Loucy (cell line): ENCODE data around the gene CLDN22.

Source experiments
- H2AFZ ChIP-seq: fragments of 200-600 bp; sonication (generic); 2 replicates; pipeline ENCODE4 v1.6.0; 2016; ENCODE audit warnings: antibody characterized with exemption, mild to moderate bottlenecking, low read length, moderate library complexity
- H3F3A ChIP-seq: fragments of 200-600 bp; 2 replicates; pipeline ENCODE4 v1.6.0; 2016; ENCODE audit warnings: antibody characterized with exemption, low read depth, mild to moderate bottlenecking
- H3K27me3 ChIP-seq: fragments of 200-600 bp; sonication (generic); 2 replicates; pipeline ENCODE4 v1.6.1; 2014; ENCODE audit warnings: low read length, mild to moderate bottlenecking; ENCODE audit not compliant: insufficient read depth, poor library complexity, severe bottlenecking
- H3K36me3 ChIP-seq: fragments of 200-600 bp; sonication (generic); 2 replicates; pipeline ENCODE4 v1.6.1; 2016; ENCODE audit warnings: low read length; ENCODE audit not compliant: insufficient read depth
- H3K4me1 ChIP-seq: fragments of 200-600 bp; sonication (generic); 2 replicates; pipeline ENCODE4 v1.5.1; 2014; ENCODE audit warnings: low read length, mild to moderate bottlenecking; ENCODE audit not compliant: insufficient read depth, poor library complexity, severe bottlenecking
- H3K4me2 ChIP-seq: fragments of 200-600 bp; sonication (generic); 2 replicates; pipeline ENCODE4 v1.6.0; 2014; ENCODE audit warnings: antibody characterized with exemption, low read length, low read depth, mild to moderate bottlenecking; ENCODE audit not compliant: poor library complexity, severe bottlenecking
- H3K4me3 ChIP-seq: fragments of 200-600 bp; sonication (generic); 2 replicates; pipeline ENCODE4 v1.5.1; 2014; ENCODE audit warnings: low read length, mild to moderate bottlenecking, mixed read lengths; ENCODE audit not compliant: poor library complexity, severe bottlenecking
- H3K79me2 ChIP-seq: fragments of 200-600 bp; sonication (generic); 2 replicates; pipeline ENCODE4 v1.6.1; 2014; ENCODE audit warnings: low read length; ENCODE audit not compliant: insufficient read depth
- H3K9ac ChIP-seq: fragments of 200-600 bp; sonication (generic); 2 replicates; pipeline ENCODE4 v1.6.0; 2014; ENCODE audit warnings: mild to moderate bottlenecking, low read depth, low read length, moderate library complexity; ENCODE audit not compliant: poor library complexity, severe bottlenecking
- H3K9me2 ChIP-seq: fragments of 200-600 bp; sonication (generic); replicated peaks from 2 replicates; pipeline ENCODE4 v1.6.1; 2016; ENCODE audit warnings: low read depth, low read length, mixed read lengths
- H3K9me3 ChIP-seq: fragments of 200-600 bp; sonication (generic); 2 replicates; pipeline ENCODE4 v1.6.1; 2014; ENCODE audit warnings: mild to moderate bottlenecking, antibody characterized with exemption, low read length, low read depth; ENCODE audit not compliant: insufficient read depth
- H4K20me1 ChIP-seq: fragments of 200-600 bp; sonication (generic); 2 replicates; pipeline ENCODE4 v1.6.0; 2014; ENCODE audit warnings: antibody characterized with exemption, low read length, mild to moderate bottlenecking; ENCODE audit not compliant: insufficient read depth, poor library complexity, severe bottlenecking
- EZH2phosphoT487 ChIP-seq: fragments of 200-600 bp; IDR thresholded peaks from 2 replicates; pipeline ENCODE4 v1.6.1; 2018; ENCODE audit warnings: antibody characterized with exemption, mild to moderate bottlenecking, moderate library complexity, borderline replicate concordance
- TF ChIP-seq, protein P1 (sequence below): fragments of 200-600 bp; sonication (generic); conservative IDR thresholded peaks from 2 replicates; pipeline ENCODE4 v1.5.1; 2014; ENCODE audit warnings: mild to moderate bottlenecking, antibody characterized with exemption, low read length

Gene CLDN22

DNA sequence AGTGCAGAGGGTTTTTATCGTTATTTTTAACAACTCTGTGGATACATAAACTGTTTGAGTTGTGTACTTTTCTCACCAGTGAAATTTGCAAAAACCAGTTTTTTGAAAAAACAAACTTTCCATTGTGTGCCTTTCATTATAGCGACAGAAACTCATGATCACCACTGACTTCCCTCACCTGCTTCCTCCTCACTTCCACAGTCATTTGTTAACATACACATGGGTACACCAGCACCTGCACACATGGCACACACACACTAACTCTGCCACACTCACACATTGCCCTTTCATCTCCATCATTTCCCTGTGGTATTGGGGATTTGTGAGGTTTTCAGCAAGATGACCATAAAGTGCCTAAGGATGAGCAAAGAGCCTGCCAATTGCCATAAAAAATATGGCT, 20.6 kb downstream of the CLDN22 start:
- no peak for TF ChIP-seq EZH2phosphoT487
- TF ChIP-seq, protein P1, sequence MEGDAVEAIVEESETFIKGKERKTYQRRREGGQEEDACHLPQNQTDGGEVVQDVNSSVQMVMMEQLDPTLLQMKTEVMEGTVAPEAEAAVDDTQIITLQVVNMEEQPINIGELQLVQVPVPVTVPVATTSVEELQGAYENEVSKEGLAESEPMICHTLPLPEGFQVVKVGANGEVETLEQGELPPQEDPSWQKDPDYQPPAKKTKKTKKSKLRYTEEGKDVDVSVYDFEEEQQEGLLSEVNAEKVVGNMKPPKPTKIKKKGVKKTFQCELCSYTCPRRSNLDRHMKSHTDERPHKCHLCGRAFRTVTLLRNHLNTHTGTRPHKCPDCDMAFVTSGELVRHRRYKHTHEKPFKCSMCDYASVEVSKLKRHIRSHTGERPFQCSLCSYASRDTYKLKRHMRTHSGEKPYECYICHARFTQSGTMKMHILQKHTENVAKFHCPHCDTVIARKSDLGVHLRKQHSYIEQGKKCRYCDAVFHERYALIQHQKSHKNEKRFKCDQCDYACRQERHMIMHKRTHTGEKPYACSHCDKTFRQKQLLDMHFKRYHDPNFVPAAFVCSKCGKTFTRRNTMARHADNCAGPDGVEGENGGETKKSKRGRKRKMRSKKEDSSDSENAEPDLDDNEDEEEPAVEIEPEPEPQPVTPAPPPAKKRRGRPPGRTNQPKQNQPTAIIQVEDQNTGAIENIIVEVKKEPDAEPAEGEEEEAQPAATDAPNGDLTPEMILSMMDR = no peak
- no peaks in the 10 kb centered on the region for H3K79me2 ChIP-seq

DNA sequence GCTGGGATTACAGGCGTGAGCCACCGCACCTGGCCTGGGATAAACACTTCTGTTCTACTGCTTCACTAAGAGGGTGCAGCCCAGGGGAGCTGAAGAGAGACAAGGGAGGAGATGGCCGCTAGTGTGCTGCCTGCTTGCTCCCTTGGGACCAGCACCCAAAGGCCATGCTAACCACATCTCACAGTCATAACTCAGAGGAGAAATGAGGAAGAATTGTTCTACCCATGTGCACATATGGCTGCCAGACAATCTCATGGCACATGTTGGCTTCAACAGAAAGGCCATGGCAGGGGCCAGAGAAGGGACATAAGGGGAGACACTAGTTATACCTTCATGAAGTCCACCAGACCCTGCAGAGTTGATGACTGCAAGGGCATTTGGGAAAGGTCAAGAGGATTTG, 22.4 kb downstream of the CLDN22 start:
- Histone ChIP-seq H2AFZ (no peak overlapping the region), H4K20me1 (no peaks in the 10 kb centered on the region), H3K9me2 (no peaks in the 10 kb centered on the region), H3K79me2 (no peaks in the 10 kb centered on the region), H3K4me3 (no peak overlapping the region), H3K9me3 (no peaks in the 10 kb centered on the region), H3K36me3 (no peaks in the 10 kb centered on the region), H3K9ac (no peak overlapping the region), H3K4me2 (no peak overlapping the region), H3K4me1 (no peaks in the 10 kb centered on the region), H3K27me3 (no peaks in the 10 kb centered on the region), H3F3A (no peaks in the 10 kb centered on the region)
- TF ChIP-seq EZH2phosphoT487 = no peak
- TF ChIP-seq, protein P1 = no peak

More for the DNA sequence above, 20.6 kb downstream of the CLDN22 start:
- Histone ChIP-seq H3K36me3 (no peaks in the 10 kb centered on the region), H3K4me1 (no peaks in the 10 kb centered on the region), H3K4me2 (no peak overlapping the region), H3K9me2 (no peaks in the 10 kb centered on the region), H3K9me3 (no peaks in the 10 kb centered on the region), H3K4me3 (no peak overlapping the region), H3K27me3 (no peaks in the 10 kb centered on the region), H3K9ac (no peak overlapping the region), H4K20me1 (no peaks in the 10 kb centered on the region), H3F3A (no peaks in the 10 kb centered on the region), H2AFZ (no peak overlapping the region; the same call in 1 of the 2 replicates)

DNA sequence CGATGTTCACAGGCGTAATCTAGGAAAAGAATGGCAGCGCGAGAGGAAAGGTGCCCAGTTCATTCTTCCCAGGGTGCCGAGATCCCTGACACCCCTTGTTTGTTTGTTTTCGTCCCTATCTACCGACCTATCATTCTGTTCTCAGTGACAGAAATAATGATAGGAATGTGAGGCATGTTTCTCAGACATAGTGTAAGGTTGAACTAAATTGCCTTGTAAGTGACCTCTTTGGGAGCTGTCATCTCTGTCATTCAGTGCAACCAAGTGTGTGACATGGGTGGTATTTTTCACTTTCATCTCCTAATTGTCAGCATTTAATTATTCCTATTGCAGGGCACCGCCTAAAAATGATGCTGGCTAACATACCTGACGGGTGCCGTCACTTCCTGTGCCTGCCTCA, 24.4 kb downstream of the CLDN22 start:
- H2AFZ ChIP-seq = no peak overlapping the region
- TF ChIP-seq EZH2phosphoT487 = no peak
- TF ChIP-seq, protein P1 = no peak
- no peaks in the 10 kb centered on the region for H3K9me2 ChIP-seq

More for the DNA sequence above, 24.4 kb downstream of the CLDN22 start:
- Histone ChIP-seq H3K9ac (no peak overlapping the region), H3K27me3 (no peaks in the 10 kb centered on the region), H4K20me1 (no peaks in the 10 kb centered on the region), H3K4me3 (no peak overlapping the region), H3F3A (no peaks in the 10 kb centered on the region), H3K9me3 (no peaks in the 10 kb centered on the region), H3K4me2 (no peak overlapping the region), H3K4me1 (no peaks in the 10 kb centered on the region), H3K36me3 (no peaks in the 10 kb centered on the region), H3K79me2 (no peaks in the 10 kb centered on the region)
